Astrocyte (in vitro differentiated cells and primary cell): ENCODE measurements around the gene NRG2. TPM values are rescaled to one million over a fixed set of nuclear protein-coding genes. Genes with fewer than 3 reads are reported as not detected.

Experiments used
- DNase-seq: peaks from one replicate; pipeline ENCODE4 v3.0.0-alpha.2; 2010; ENCODE audit warnings: low read depth
- FAIRE-seq: peaks from 2 replicates; lab custom pipeline; 2011; peaks lifted over from hg19 to GRCh38; lab: Jason Lieb, UNC
- H2AFZ ChIP-seq: 2 replicates; pipeline ENCODE4 v1.6.0; 2012; ENCODE audit warnings: low read depth, low read length, inconsistent platforms
- H3K27ac ChIP-seq: 2 replicates; pipeline ENCODE4 v1.5.1; 2011; ENCODE audit warnings: low read depth, low read length, inconsistent platforms
- H3K27me3 ChIP-seq: 2 replicates; pipeline ENCODE4 v1.6.0; 2011; ENCODE audit warnings: low read length, inconsistent platforms; ENCODE audit not compliant: insufficient read depth
- H3K36me3 ChIP-seq: 2 replicates; pipeline ENCODE4 v1.5.1; 2011; ENCODE audit warnings: low read length, inconsistent platforms; ENCODE audit not compliant: insufficient read depth
- H3K4me1 ChIP-seq: 2 replicates; pipeline ENCODE4 v1.5.1; 2011; ENCODE audit warnings: low read length, inconsistent platforms; ENCODE audit not compliant: insufficient read depth
- H3K4me2 ChIP-seq: 2 replicates; pipeline ENCODE4 v1.6.0; 2012; ENCODE audit warnings: low read length, inconsistent platforms
- H3K4me3 ChIP-seq: 2 replicates; pipeline ENCODE4 v1.5.1; 2011; ENCODE audit warnings: low read depth, mild to moderate bottlenecking, low read length, inconsistent platforms; ENCODE audit not compliant: insufficient read depth
- H3K79me2 ChIP-seq: 2 replicates; pipeline ENCODE4 v1.6.0; 2012; ENCODE audit warnings: mild to moderate bottlenecking, low read length, inconsistent platforms; ENCODE audit not compliant: insufficient read depth
- H3K9ac ChIP-seq: 2 replicates; pipeline ENCODE4 v1.6.0; 2012; ENCODE audit warnings: mild to moderate bottlenecking, low read length, inconsistent platforms
- H3K9me3 ChIP-seq: 2 replicates; pipeline ENCODE4 v1.5.1; 2012; ENCODE audit warnings: low read depth, mild to moderate bottlenecking, low read length, inconsistent platforms; ENCODE audit not compliant: insufficient read depth
- H4K20me1 ChIP-seq: 2 replicates; pipeline ENCODE4 v1.6.0; 2012; ENCODE audit warnings: low read length, inconsistent platforms; ENCODE audit not compliant: insufficient read depth
- H3K27ac Mint-ChIP-seq: one replicate; pipeline ENCODE4 v1.8.0; 2021; ENCODE audit warnings: mild to moderate bottlenecking, mixed read lengths; ENCODE audit not compliant: unreplicated experiment
- H3K27me3 Mint-ChIP-seq: one replicate; pipeline ENCODE4 v1.8.0; 2021; ENCODE audit warnings: low read depth, mixed read lengths; ENCODE audit not compliant: unreplicated experiment
- H3K36me3 Mint-ChIP-seq: one replicate; pipeline ENCODE4 v1.8.0; 2021; ENCODE audit warnings: low read depth, mixed read lengths; ENCODE audit not compliant: unreplicated experiment
- H3K4me1 Mint-ChIP-seq: one replicate; pipeline ENCODE4 v1.8.0; 2021; ENCODE audit warnings: low read depth, mixed read lengths; ENCODE audit not compliant: unreplicated experiment
- H3K4me3 Mint-ChIP-seq: one replicate; pipeline ENCODE4 v1.8.0; 2021; ENCODE audit warnings: mild to moderate bottlenecking, moderate library complexity, mixed read lengths; ENCODE audit not compliant: unreplicated experiment
- H3K9me3 Mint-ChIP-seq: one replicate; pipeline ENCODE4 v1.8.0; 2021; ENCODE audit warnings: mild to moderate bottlenecking, mixed read lengths; ENCODE audit not compliant: unreplicated experiment
- EZH2 ChIP-seq: IDR thresholded peaks from 2 replicates; pipeline ENCODE4 v1.6.1; 2012; ENCODE audit warnings: mild to moderate bottlenecking, low read length, inconsistent platforms; ENCODE audit not compliant: insufficient read depth
- total RNA-seq: library from RNA; stranded (reverse); gene quantifications from 2 replicates; pipeline ENCODE4 v1.2.1, GENCODE V29; 2021
- TF ChIP-seq, protein P1 (sequence below): IDR thresholded peaks from 2 replicates; pipeline ENCODE4 v1.5.1; 2011; ENCODE audit warnings: low read depth, mild to moderate bottlenecking, inconsistent platforms, low read length, moderate library complexity; ENCODE audit not compliant: insufficient read depth

The NRG2 gene
- total RNA-seq, 1 donor from 2014 or later: 0.54 TPM

DNA sequence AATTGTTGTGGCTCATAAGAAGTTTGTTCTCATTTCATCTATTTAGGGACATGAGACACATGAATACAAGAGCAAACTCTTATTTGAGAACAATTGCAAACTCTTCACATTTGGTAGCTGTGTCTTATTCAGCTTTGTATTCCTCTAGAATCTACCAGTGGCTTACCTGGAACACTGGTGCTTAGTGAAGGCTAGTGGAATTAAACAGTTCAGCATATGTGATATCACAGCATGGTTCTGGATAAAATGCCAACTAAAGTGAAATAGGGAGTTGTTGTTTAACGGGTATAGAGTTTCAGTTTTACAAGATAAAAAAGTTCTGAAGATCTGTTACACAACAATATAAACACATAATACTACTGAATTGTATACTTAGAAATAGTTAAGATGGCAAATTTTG is 48.9 kb downstream of the NRG2 start:
- TF ChIP-seq, protein P1, sequence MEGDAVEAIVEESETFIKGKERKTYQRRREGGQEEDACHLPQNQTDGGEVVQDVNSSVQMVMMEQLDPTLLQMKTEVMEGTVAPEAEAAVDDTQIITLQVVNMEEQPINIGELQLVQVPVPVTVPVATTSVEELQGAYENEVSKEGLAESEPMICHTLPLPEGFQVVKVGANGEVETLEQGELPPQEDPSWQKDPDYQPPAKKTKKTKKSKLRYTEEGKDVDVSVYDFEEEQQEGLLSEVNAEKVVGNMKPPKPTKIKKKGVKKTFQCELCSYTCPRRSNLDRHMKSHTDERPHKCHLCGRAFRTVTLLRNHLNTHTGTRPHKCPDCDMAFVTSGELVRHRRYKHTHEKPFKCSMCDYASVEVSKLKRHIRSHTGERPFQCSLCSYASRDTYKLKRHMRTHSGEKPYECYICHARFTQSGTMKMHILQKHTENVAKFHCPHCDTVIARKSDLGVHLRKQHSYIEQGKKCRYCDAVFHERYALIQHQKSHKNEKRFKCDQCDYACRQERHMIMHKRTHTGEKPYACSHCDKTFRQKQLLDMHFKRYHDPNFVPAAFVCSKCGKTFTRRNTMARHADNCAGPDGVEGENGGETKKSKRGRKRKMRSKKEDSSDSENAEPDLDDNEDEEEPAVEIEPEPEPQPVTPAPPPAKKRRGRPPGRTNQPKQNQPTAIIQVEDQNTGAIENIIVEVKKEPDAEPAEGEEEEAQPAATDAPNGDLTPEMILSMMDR: no peak
- no peak for TF ChIP-seq EZH2
- Mint-ChIP-seq H3K27ac (no peak overlapping the region), H3K9me3 (no peaks in the 10 kb centered on the region), H3K36me3 (no peaks in the 10 kb centered on the region), H3K4me3 (no peak overlapping the region), H3K4me1 (peaks cover 10% of the 10 kb centered on the region), H3K27me3 (peaks cover 13% of the 10 kb centered on the region)
- no peak overlapping the region for H3K9ac ChIP-seq
- H3K79me2 ChIP-seq: no peaks in the 10 kb centered on the region
- no peak overlapping the region for H3K4me2 ChIP-seq
- no peaks in the 10 kb centered on the region for H4K20me1 ChIP-seq
- H3K36me3 ChIP-seq: no peaks in the 10 kb centered on the region
- H3K4me1 ChIP-seq: no peaks in the 10 kb centered on the region
- H3K9me3 ChIP-seq: no peaks in the 10 kb centered on the region
- FAIRE-seq (peak; percentile 5), DNase-seq (no peak)
- H3K27ac ChIP-seq: no peak overlapping the region
- H2AFZ ChIP-seq: no peak overlapping the region
- H3K4me3 ChIP-seq: no peak overlapping the region
- H3K27me3 ChIP-seq: peaks cover 5% of the 10 kb centered on the region

DNA sequence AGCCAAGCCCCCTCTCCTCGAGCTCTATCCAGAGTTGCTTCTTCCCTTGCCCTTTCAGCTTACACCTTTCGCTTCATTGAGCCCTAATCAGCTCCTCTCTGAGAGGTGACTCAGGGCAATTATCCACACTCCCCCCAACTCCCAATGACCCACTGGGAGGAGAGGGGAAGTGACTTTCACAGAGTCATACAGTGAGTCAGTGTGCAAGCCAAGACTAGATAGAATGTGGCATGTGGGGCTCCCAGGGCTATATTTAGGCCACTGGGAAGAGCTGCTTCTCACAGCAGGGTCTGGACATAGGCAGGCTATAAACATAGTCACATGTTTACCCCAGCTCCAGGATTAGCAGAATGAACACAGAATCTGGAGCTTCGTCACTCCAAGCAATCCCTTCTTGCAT is 57.4 kb downstream of the NRG2 start:
- H3K27ac Mint-ChIP-seq: peak overlapping the region; percentile 81
- Histone ChIP-seq H3K27ac (peak overlapping the region; percentile 54), H3K79me2 (no peaks in the 10 kb centered on the region), H3K4me1 (peaks cover 13% of the 10 kb centered on the region), H3K9me3 (no peaks in the 10 kb centered on the region), H3K4me3 (peak overlapping the region; percentile 40), H3K9ac (peak overlapping the region; percentile 7), H3K27me3 (no peaks in the 10 kb centered on the region), H3K36me3 (no peaks in the 10 kb centered on the region), H2AFZ (no peak overlapping the region), H4K20me1 (no peaks in the 10 kb centered on the region), H3K4me2 (peak overlapping the region; percentile 71)
- TF ChIP-seq, protein P1: no peak
- TF ChIP-seq EZH2: no peak
- peaks cover 5% of the 10 kb centered on the region for H3K36me3 Mint-ChIP-seq
- peaks cover 30% of the 10 kb centered on the region for H3K4me1 Mint-ChIP-seq
- FAIRE-seq (peak; percentile 98), DNase-seq (peak; percentile 70)
- peaks cover 6% of the 10 kb centered on the region for H3K27me3 Mint-ChIP-seq
- no peaks in the 10 kb centered on the region for H3K9me3 Mint-ChIP-seq
- H3K4me3 Mint-ChIP-seq: peak overlapping the region; percentile 7

DNA sequence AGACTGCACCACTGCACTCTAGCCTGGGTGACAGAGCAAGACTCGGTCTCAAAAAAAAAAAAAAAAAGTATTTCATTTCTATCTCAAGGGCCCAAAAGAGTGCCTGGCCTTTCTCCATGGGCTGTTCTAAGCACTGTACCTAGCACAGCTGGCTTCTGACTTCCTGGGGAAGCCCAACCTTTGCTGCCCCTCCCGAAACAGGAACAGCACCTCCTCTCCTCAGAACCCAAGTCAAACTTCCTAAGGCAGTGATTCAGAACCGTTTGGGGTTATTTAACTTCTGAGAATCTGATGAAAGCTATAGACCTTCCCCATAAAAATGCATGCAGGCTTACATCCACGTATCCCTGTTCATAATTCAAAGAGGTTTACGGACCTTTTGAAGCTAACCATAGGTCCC is 57.8 kb downstream of the NRG2 start:
- Mint-ChIP-seq H3K4me3 (no peak overlapping the region), H3K27ac (peak overlapping the region; percentile 81), H3K36me3 (peaks cover 5% of the 10 kb centered on the region), H3K9me3 (no peaks in the 10 kb centered on the region), H3K27me3 (peaks cover 11% of the 10 kb centered on the region), H3K4me1 (peaks cover 30% of the 10 kb centered on the region)
- FAIRE-seq: no peak
- no peaks in the 10 kb centered on the region for H3K79me2 ChIP-seq
- DNase-seq: no peak
- H3K27ac ChIP-seq: peak overlapping the region; percentile 54
- H3K9me3 ChIP-seq: no peaks in the 10 kb centered on the region
- no peak for TF ChIP-seq EZH2
- TF ChIP-seq, protein P1: no peak
- H4K20me1 ChIP-seq: no peaks in the 10 kb centered on the region
- peak overlapping the region; percentile 33 for H3K9ac ChIP-seq
- no peaks in the 10 kb centered on the region for H3K36me3 ChIP-seq
- H3K4me2 ChIP-seq: peak overlapping the region; percentile 71
- peak overlapping the region; percentile 40 for H3K4me3 ChIP-seq
- no peak overlapping the region for H2AFZ ChIP-seq
- peaks cover 13% of the 10 kb centered on the region for H3K4me1 ChIP-seq
- H3K27me3 ChIP-seq: peaks cover 3% of the 10 kb centered on the region
